PC-9 (cell line): ENCODE data around the gene UVSSA. TPM values are rescaled to one million over a fixed set of nuclear protein-coding genes. Genes with fewer than 3 reads are reported as not detected.

Experiments
- BruUV-seq: library from RNA; stranded (reverse); fragments of 400-500 nt; replicated peaks from 2 replicates; lab custom pipeline; 2021; lab: Mats Ljungman, UMichigan
- CTCF ChIA-PET: fragments of 300-600 bp; sonication (Branson Sonifier 250); formaldehyde crosslinking; loops from one replicate; lab custom pipeline; 2022; ENCODE audit warnings: antibody characterized with exemption; lab: Charles Lee
- POLR2A ChIA-PET: fragments of 300-600 bp; sonication (Branson Sonifier 250); formaldehyde crosslinking; loops from one replicate; lab custom pipeline; 2022; ENCODE audit warnings: antibody characterized with exemption; ENCODE audit not compliant: unreplicated experiment; lab: Charles Lee
- DNase-seq, 2 experiments: peaks; one replicate each; pipeline versions ENCODE4 v3.0.0 to v3.0.0-alpha.2; 2015 to 2022; ENCODE audit warnings: mixed read lengths in 1 of 2
- H2AFZ ChIP-seq: fragments of 200-600 bp; sonication (generic); 2 replicates; pipeline ENCODE4 v1.8.1; 2017; ENCODE audit warnings: antibody characterized with exemption
- H3F3A ChIP-seq: fragments of 200-600 bp; sonication (generic); 2 replicates; pipeline ENCODE4 v1.8.1; 2017; ENCODE audit warnings: antibody characterized with exemption, mild to moderate bottlenecking, low read depth; ENCODE audit not compliant: insufficient read depth
- H3K27ac ChIP-seq: fragments of 200-600 bp; sonication (generic); 2 replicates; pipeline ENCODE4 v1.6.1; 2016; ENCODE audit warnings: mixed run types
- H3K27me3 ChIP-seq: fragments of 200-600 bp; sonication (generic); 2 replicates; pipeline ENCODE4 v1.6.1; 2016; ENCODE audit warnings: low read depth, mixed run types; ENCODE audit not compliant: insufficient read depth
- H3K36me3 ChIP-seq: fragments of 200-600 bp; sonication (generic); 2 replicates; pipeline ENCODE4 v1.6.1; 2016; ENCODE audit warnings: low read depth, mixed run types
- H3K4me1 ChIP-seq: fragments of 200-600 bp; sonication (generic); replicated peaks from 2 replicates; pipeline ENCODE4 v1.6.1; 2016; ENCODE audit warnings: mixed run types; ENCODE audit not compliant: insufficient read depth
- H3K4me2 ChIP-seq: fragments of 200-600 bp; sonication (generic); 2 replicates; pipeline ENCODE4 v1.6.1; 2017; ENCODE audit warnings: mixed run types
- H3K4me3 ChIP-seq: fragments of 200-600 bp; sonication (generic); 2 replicates; pipeline ENCODE4 v1.6.1; 2016; ENCODE audit warnings: mixed run types
- H3K79me2 ChIP-seq: fragments of 200-600 bp; sonication (generic); 2 replicates; pipeline ENCODE4 v1.6.1; 2017; ENCODE audit warnings: low read depth, mixed run types
- H3K9me2 ChIP-seq: fragments of 200-600 bp; sonication (generic); 2 replicates; pipeline ENCODE4 v1.8.1; 2017; ENCODE audit warnings: mild to moderate bottlenecking; ENCODE audit not compliant: insufficient read depth
- H3K9me3 ChIP-seq: fragments of 200-600 bp; sonication (generic); 2 replicates; pipeline ENCODE4 v1.8.1; 2016; ENCODE audit warnings: low read depth; ENCODE audit not compliant: insufficient read depth
- H4K20me1 ChIP-seq: fragments of 200-600 bp; sonication (generic); 2 replicates; pipeline ENCODE4 v1.8.1; 2017; ENCODE audit not compliant: insufficient read depth
- EZH2 ChIP-seq: fragments of 200-600 bp; sonication (generic); IDR thresholded peaks from 2 replicates; pipeline ENCODE4 v1.8.0; 2017; ENCODE audit warnings: antibody characterized with exemption, low read depth
- intact Hi-C: fragments of 100-400 bp; cut with micrococcal nuclease; formaldehyde crosslinking; loops from one replicate; pipeline ENCODE4 v1.10.0; 2022; ENCODE audit not compliant: unreplicated experiment
- total RNA-seq: library from RNA; stranded (reverse); gene quantifications from 2 replicates; pipeline ENCODE4 v1.2.3, GENCODE V29; 2021
- TF ChIP-seq, protein P1 (sequence below): fragments of 200-600 bp; sonication (generic); conservative IDR thresholded peaks from 2 replicates; pipeline ENCODE4 v1.6.1; 2017; ENCODE audit warnings: mixed run types, antibody characterized with exemption, mild to moderate bottlenecking, moderate library complexity

Gene UVSSA
- total RNA-seq, 1 experiment from 2014 or later, result 24.3 TPM

DNA sequence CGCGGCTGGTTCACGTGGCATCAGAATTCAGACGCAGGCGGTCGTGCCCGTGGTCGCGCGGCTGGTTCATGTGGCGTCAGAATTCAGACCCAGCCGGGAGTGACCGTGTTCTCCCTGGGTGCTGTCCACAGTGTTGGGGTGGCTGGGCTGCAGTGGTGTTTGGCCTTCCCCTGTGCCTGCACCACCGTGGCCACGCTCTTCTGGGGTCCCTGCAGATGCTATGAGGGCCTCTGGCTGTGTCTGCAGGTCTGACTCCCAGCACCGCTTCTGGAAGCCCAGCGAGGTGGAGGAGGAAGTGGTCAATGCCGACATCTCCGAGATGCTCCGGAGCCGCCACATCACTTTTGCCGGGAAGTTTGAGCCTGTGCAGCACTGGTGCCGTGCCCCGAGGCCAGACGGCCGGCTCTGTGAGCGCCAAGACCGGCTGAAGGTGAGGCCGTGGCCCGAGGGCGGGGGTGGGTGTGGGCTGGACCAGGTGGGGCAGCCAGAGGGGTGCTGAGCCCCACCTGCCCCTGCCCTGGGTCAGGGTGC lies 32.9 kb downstream of the UVSSA start:
- Histone ChIP-seq H2AFZ (no peak overlapping the region), H3K4me2 (no peak overlapping the region), H3K4me1 (no peaks in the 10 kb centered on the region), H3K79me2 (no peaks in the 10 kb centered on the region), H3K9me2 (no peaks in the 10 kb centered on the region), H3K9me3 (no peaks in the 10 kb centered on the region), H3K27me3 (no peaks in the 10 kb centered on the region), H3K27ac (no peak overlapping the region), H3K36me3 (no peaks in the 10 kb centered on the region), H3K4me3 (no peak overlapping the region), H3F3A (no peaks in the 10 kb centered on the region), H4K20me1 (no peaks in the 10 kb centered on the region)
- BruUV-seq, result no TSS peak
- CTCF ChIA-PET, result no interaction called here
- intact Hi-C loops, result no loop called here
- POLR2A ChIA-PET, result no interaction called here
- no peak for DNase-seq
- TF ChIP-seq, protein P1, sequence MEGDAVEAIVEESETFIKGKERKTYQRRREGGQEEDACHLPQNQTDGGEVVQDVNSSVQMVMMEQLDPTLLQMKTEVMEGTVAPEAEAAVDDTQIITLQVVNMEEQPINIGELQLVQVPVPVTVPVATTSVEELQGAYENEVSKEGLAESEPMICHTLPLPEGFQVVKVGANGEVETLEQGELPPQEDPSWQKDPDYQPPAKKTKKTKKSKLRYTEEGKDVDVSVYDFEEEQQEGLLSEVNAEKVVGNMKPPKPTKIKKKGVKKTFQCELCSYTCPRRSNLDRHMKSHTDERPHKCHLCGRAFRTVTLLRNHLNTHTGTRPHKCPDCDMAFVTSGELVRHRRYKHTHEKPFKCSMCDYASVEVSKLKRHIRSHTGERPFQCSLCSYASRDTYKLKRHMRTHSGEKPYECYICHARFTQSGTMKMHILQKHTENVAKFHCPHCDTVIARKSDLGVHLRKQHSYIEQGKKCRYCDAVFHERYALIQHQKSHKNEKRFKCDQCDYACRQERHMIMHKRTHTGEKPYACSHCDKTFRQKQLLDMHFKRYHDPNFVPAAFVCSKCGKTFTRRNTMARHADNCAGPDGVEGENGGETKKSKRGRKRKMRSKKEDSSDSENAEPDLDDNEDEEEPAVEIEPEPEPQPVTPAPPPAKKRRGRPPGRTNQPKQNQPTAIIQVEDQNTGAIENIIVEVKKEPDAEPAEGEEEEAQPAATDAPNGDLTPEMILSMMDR, result no peak
- TF ChIP-seq EZH2, result no peak

DNA sequence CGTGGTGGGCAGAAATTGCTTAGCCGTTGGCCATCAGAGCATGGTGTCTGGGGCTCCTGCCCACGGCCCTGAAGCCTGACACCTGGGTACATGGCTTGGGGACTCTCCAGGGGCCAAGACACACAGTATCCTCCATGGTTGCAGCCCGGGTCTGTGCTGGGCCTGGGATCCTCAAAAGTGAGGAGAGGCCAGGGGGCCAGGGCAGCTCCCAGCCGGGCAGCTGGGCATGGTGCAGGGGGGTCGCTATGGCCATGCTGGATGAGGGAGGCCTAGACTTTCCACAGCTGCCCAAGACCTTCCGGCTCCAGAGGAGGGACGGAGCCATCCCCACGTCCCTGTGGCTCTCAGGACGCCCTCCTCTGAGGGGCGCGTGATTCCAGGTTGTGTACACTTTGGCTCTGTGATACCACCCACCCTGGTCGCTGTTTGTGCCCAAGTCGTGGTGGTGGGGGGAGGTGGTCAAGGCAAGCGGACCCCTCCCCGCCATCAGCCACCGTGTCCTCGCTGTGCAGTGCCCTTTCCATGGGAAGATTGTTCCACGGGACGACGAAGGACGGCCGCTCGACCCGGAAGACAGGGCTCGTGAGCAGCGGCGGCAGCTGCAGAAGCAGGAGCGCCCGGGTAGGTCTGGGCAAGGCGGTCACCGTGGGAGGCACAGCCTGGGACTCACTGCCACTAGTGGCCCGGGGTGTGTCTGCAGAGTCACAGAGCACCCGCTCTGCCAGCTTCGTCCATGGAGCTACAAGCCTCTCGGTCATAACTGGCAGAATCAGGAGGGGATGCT lies 33.6 kb downstream of the UVSSA start:
- TF ChIP-seq, protein P1, result no peak
- no peak for TF ChIP-seq EZH2
- H3K9me3 ChIP-seq, result no peaks in the 10 kb centered on the region
- H3K27ac ChIP-seq, result no peak overlapping the region
- H3K4me1 ChIP-seq, result no peaks in the 10 kb centered on the region
- H3K4me2 ChIP-seq, result no peak overlapping the region
- no peaks in the 10 kb centered on the region for H3K79me2 ChIP-seq
- POLR2A ChIA-PET, result no interaction called here
- CTCF ChIA-PET, result no interaction called here
- no peaks in the 10 kb centered on the region for H3F3A ChIP-seq
- H2AFZ ChIP-seq, result no peak overlapping the region
- DNase-seq, result no peak
- no peak overlapping the region for H3K4me3 ChIP-seq
- no TSS peak for BruUV-seq
- no peaks in the 10 kb centered on the region for H3K27me3 ChIP-seq
- H3K36me3 ChIP-seq, result no peaks in the 10 kb centered on the region
- H4K20me1 ChIP-seq, result no peaks in the 10 kb centered on the region
- H3K9me2 ChIP-seq, result no peaks in the 10 kb centered on the region
- intact Hi-C loops, result no loop called here

DNA sequence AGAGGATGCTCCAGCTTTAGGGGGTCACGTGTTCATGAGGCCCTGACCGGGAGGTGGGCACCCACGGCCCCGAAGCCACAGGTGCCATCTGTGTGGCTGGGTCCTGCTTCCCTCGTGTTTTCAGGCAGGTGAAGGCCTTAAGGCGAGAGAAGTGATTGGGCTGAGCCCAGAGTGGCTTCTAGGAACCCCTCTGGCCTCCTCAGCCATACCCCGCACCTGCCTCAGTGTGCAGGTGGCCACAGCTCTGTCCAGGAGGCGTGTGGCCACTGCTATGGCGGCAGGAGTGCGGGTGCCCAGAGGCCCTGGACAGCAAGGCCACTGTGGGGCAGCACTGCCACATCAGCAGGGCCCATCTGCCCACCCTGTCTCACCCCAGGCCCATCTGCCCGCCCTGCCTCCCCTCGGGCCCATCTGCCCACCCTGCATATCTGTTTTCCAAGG lies 34.2 kb downstream of the UVSSA start:
- no peak for DNase-seq
- no peaks in the 10 kb centered on the region for H4K20me1 ChIP-seq
- H3K27ac ChIP-seq, result no peak overlapping the region
- H3K4me1 ChIP-seq, result no peaks in the 10 kb centered on the region
- ChIA-PET CTCF (no interaction called here), POLR2A (no interaction called here)
- H3K9me2 ChIP-seq, result no peaks in the 10 kb centered on the region
- no peaks in the 10 kb centered on the region for H3K27me3 ChIP-seq
- no peak overlapping the region for H3K4me2 ChIP-seq
- no peaks in the 10 kb centered on the region for H3K36me3 ChIP-seq
- TF ChIP-seq, protein P1, result no peak
- no peak for TF ChIP-seq EZH2
- no peaks in the 10 kb centered on the region for H3K9me3 ChIP-seq
- H2AFZ ChIP-seq, result no peak overlapping the region
- no peaks in the 10 kb centered on the region for H3F3A ChIP-seq
- intact Hi-C loops, result no loop called here
- no TSS peak for BruUV-seq
- H3K4me3 ChIP-seq, result no peak overlapping the region
- H3K79me2 ChIP-seq, result no peaks in the 10 kb centered on the region
